ENCODE results near the gene LGALSL. TPM values are rescaled to one million over a fixed set of nuclear protein-coding genes. Genes with fewer than 3 reads are reported as not detected.

LGALSL gene
- total RNA-seq, 2 donors from 2014 or later: 12.8 to 36.7 TPM

GRCh38 chr2:64471600-64471999 is 17.6 kb downstream of the LGALSL start:
- H3K27me3 ChIP-seq (replicated peaks; ENCODE audit: insufficient read depth): no peaks in the 10 kb centered on the region
- intact Hi-C loops (cut with DNase I): no loop called here
- no peak overlapping the region for H3K4me3 ChIP-seq
- no peak for TF ChIP-seq CTCF (IDR thresholded peaks at IDR 0.05)
- H3K27ac ChIP-seq: no peak overlapping the region
- 88% methylated on average over 4 of the region's 4 CpGs for WGBS
- H3K9me3 ChIP-seq: no peaks in the 10 kb centered on the region
- no peak for DNase-seq (ENCODE audit: low spot score)
- H3K36me3 ChIP-seq: no peaks in the 10 kb centered on the region
- no peaks in the 10 kb centered on the region for H3K4me1 ChIP-seq (replicated peaks)

- H3K36me3 ChIP-seq: no peaks in the 10 kb centered on the region
- H3K27ac ChIP-seq: no peak overlapping the region
- no peaks in the 10 kb centered on the region for H3K9me3 ChIP-seq
- intact Hi-C loops (cut with DNase I): no loop called here
- 74% methylated on average over 3 of the region's 3 CpGs for WGBS
- DNase-seq (ENCODE audit: low spot score): no peak
- H3K4me3 ChIP-seq: no peak overlapping the region
- H3K27me3 ChIP-seq (replicated peaks; ENCODE audit: insufficient read depth): no peaks in the 10 kb centered on the region
- no peak for TF ChIP-seq POLR2AphosphoS5 (IDR thresholded peaks at IDR 0.05)
- TF ChIP-seq POLR2A (IDR thresholded peaks at IDR 0.05): no peak
- no peak for TF ChIP-seq CTCF (IDR thresholded peaks at IDR 0.05)
- no peaks in the 10 kb centered on the region for H3K4me1 ChIP-seq (replicated peaks)
These were observed 18.9 kb downstream of the LGALSL start for GRCh38 chr2:64472881-64473280.

- no peak for DNase-seq (ENCODE audit: low spot score)
- intact Hi-C loops (cut with DNase I): no loop called here
- no peak for TF ChIP-seq POLR2AphosphoS5 (IDR thresholded peaks at IDR 0.05)
- no peak for TF ChIP-seq POLR2A (IDR thresholded peaks at IDR 0.05)
- no peak for TF ChIP-seq CTCF (IDR thresholded peaks at IDR 0.05)
- WGBS: 77% methylated on average over 4 of the region's 4 CpGs
- H3K36me3 ChIP-seq: no peaks in the 10 kb centered on the region
- no peaks in the 10 kb centered on the region for H3K27me3 ChIP-seq (replicated peaks; ENCODE audit: insufficient read depth)
- no peak overlapping the region for H3K27ac ChIP-seq
- H3K9me3 ChIP-seq: no peaks in the 10 kb centered on the region
- H3K4me3 ChIP-seq: no peak overlapping the region
- no peaks in the 10 kb centered on the region for H3K4me1 ChIP-seq (replicated peaks)
These were observed 20.2 kb downstream of the LGALSL start for GRCh38 chr2:64474121-64474571.

- WGBS: 44% methylated on average over 1 of the region's 1 CpG
- intact Hi-C loops (cut with DNase I): no loop called here
These were observed 20.7 kb downstream of the LGALSL start for GRCh38 chr2:64474636-64475035.

More at GRCh38 chr2:64474636-64475035, 20.7 kb downstream of the LGALSL start:
- H3K4me1 ChIP-seq (replicated peaks): no peaks in the 10 kb centered on the region
- no peak overlapping the region for H3K4me3 ChIP-seq
- no peak for DNase-seq (ENCODE audit: low spot score)
- H3K9me3 ChIP-seq: no peaks in the 10 kb centered on the region
- TF ChIP-seq POLR2A (IDR thresholded peaks at IDR 0.05) (no peak), CTCF (IDR thresholded peaks at IDR 0.05) (no peak), POLR2AphosphoS5 (IDR thresholded peaks at IDR 0.05) (no peak)
- H3K27me3 ChIP-seq (replicated peaks; ENCODE audit: insufficient read depth): no peaks in the 10 kb centered on the region
- no peaks in the 10 kb centered on the region for H3K36me3 ChIP-seq
- no peak overlapping the region for H3K27ac ChIP-seq
